NB4 (cell line): ENCODE data around the gene PLA2G4E.

ENCODE experiments used
- DNase-seq: peaks from one replicate; pipeline ENCODE4 v3.0.0; 2010; ENCODE audit warnings: low read depth
- H3K4me3 ChIP-seq: one replicate; pipeline ENCODE4 v1.5.1; 2011; ENCODE audit warnings: mild to moderate bottlenecking, low read depth, low read length, moderate library complexity
- MAX ChIP-seq: IDR thresholded peaks from 2 replicates; pipeline ENCODE4 v1.6.1; 2011; ENCODE audit warnings: low read depth, low read length
- MYC ChIP-seq: IDR thresholded peaks from 2 replicates; pipeline ENCODE4 v1.6.1; 2011; ENCODE audit warnings: low read depth, low read length
- POLR2A ChIP-seq: IDR thresholded peaks from 2 replicates; pipeline ENCODE4 v1.6.1; 2011; ENCODE audit warnings: mild to moderate bottlenecking; ENCODE audit not compliant: insufficient read length; ENCODE audit errors: extremely low read depth
- TF ChIP-seq, protein P1 (sequence below): IDR thresholded peaks from one replicate; pipeline ENCODE4 v1.5.1; 2012; ENCODE audit warnings: low read depth, low read length

PLA2G4E gene

DNA sequence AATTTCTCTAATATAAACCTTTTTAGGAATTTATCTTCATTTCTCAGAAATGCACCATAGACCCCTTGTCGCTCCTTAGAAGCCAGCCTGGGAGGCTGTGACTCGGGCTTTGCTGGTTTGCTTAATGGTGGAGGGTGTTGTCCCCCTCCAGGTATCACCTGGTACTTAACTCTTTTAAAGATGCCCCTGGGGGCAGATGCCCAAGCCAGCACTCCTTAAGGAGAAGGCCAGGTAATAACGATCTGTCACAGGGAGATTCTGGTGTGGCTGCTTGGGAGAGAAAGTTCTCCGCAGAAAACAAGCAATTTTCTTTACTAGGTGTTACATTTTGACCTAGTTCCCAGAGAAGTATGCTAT is 70.7 kb downstream of the PLA2G4E start:
- TF ChIP-seq MYC (no peak), MAX (no peak), POLR2A (no peak)
- TF ChIP-seq, protein P1, sequence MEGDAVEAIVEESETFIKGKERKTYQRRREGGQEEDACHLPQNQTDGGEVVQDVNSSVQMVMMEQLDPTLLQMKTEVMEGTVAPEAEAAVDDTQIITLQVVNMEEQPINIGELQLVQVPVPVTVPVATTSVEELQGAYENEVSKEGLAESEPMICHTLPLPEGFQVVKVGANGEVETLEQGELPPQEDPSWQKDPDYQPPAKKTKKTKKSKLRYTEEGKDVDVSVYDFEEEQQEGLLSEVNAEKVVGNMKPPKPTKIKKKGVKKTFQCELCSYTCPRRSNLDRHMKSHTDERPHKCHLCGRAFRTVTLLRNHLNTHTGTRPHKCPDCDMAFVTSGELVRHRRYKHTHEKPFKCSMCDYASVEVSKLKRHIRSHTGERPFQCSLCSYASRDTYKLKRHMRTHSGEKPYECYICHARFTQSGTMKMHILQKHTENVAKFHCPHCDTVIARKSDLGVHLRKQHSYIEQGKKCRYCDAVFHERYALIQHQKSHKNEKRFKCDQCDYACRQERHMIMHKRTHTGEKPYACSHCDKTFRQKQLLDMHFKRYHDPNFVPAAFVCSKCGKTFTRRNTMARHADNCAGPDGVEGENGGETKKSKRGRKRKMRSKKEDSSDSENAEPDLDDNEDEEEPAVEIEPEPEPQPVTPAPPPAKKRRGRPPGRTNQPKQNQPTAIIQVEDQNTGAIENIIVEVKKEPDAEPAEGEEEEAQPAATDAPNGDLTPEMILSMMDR, result no peak
- no peak for DNase-seq
- H3K4me3 ChIP-seq, result no peak overlapping the region

- no peak for DNase-seq
- TF ChIP-seq MAX, result no peak
- TF ChIP-seq MYC, result no peak
- TF ChIP-seq, protein P1, result no peak
- TF ChIP-seq POLR2A, result no peak
- H3K4me3 ChIP-seq, result no peak overlapping the region
Measured at GRCh38 chr15:41949401-41950126, 71.3 kb downstream of the PLA2G4E start.

- no peak for DNase-seq
- TF ChIP-seq MYC (no peak), POLR2A (no peak), MAX (no peak)
- TF ChIP-seq, protein P1, result no peak
- no peak overlapping the region for H3K4me3 ChIP-seq
Measured at GRCh38 chr15:41948490-41948889, 72.4 kb downstream of the PLA2G4E start.

- DNase-seq, result no peak
- no peak for TF ChIP-seq MYC
- TF ChIP-seq MAX, result no peak
- no peak for TF ChIP-seq POLR2A
- TF ChIP-seq, protein P1, result no peak
- no peak overlapping the region for H3K4me3 ChIP-seq
Measured at GRCh38 chr15:41946970-41947369, 73.9 kb downstream of the PLA2G4E start.

DNA sequence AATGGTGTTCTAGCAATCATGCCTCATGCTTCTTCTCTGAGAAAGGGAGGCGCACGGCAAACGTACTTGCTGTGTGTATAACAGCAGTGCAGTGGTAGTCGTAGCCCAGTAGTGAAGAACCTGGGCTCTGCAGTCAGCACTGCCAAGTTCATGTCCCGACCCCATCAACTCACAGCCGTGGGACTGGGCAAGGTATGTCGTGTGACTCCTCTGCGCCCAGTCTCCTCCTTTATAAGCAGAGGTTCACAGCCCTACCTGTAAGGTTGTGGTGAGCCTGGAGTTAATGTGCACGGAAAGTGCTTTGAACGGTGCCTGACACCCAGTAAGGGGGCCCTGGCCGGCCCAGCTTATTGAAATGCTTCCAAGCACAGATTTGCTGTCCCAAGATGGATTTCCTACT is 75.1 kb downstream of the PLA2G4E start:
- H3K4me3 ChIP-seq, result no peak overlapping the region
- DNase-seq, result no peak
- TF ChIP-seq MAX, result no peak
- no peak for TF ChIP-seq POLR2A
- TF ChIP-seq, protein P1, result no peak
- no peak for TF ChIP-seq MYC
